NCI-H2171 (cell line): Measurements from ENCODE around the gene RNF135.
"Not testable (repeated sequence)": the region's sequence is repeated elsewhere in the genome, so short reads cannot be mapped to it uniquely, and the experiment has no call there.

Experiments used
- DNase-seq: peaks from one replicate; lab custom pipeline; 2025; lab: John Stamatoyannopoulos, UW

The RNF135 gene

DNA sequence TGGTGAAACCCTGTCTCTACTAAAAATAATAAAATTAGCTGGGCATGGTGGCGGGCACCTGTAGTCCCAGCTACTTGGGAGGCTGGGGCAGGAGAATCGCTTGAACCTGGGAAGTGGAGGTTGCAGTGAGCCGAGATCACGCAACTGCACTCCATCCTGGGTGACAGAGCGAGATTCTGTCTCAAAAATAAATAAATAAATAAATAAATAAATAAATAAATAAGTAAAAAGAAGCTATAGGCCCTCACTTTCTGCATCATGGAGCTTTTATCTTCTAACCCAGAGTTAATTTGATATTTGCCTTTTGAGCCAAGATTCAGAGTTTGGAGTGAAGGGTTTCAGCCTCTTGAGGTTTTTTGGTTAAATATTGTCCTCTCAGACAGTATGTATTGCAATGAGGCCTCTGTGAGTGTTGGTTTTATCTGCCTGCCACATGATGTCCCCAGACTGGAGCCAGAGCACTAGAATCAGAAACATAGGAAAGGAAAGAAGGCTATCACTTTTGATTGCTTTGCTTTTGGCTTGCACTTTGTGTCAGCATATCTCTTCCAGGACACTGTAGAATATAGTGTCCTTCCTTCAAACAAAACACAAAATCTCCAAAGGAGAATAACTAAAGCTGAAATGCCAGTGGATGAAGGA lies 32.5 kb downstream of the RNF135 start:
- no peak for DNase-seq

DNA sequence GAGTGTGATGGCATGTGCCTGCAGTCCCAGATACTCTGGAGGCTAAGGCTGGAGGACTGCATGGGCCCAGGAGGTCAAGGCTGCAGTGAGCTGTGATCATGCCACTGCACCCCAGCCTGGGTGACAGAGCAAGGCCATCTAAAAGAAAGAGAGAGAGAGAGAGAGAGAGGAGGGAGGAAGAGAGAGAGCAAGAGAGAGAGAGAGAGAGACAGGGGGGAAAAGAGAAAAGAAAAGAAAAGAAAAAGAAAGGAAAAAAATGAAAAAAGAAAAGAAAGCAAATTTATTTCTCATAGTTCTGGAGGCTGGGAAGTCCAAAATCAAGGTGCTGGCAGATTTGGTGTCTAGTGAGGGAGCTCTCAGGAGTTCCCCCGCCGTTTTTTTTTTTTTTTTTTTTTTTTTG lies 33.3 kb downstream of the RNF135 start:
- no peak for DNase-seq

DNA sequence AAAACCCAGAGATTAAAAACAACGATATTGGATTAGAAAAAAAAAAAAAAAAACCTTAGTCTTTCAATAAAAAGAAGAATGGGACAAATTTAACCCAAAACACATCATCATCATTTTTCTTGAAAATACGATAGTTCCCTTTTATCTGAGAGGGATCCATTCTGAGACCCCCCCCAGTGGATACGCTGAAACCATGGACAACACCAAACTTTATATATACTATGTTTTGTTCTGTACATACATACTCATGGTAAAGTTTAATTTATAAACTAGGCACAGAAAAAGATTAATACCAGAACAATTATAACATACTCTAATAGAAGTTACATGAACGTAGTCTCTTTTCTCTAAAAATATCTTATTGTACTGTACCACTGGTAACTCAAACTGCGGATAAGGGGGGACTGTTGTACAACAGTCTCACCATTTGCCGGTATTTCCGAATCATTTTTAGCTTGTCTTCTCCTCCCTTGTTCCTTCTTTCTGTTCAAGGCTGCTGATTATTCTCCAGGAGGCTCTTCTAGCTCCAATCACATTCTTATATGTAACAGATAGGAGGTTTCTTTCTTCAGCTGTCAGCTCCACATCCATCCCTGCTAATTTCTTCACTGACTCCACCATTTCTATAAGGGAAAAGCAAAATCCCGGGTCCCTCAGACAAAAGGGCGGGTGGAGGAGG lies 37.0 kb downstream of the RNF135 start:
- DNase-seq, result no peak

DNA sequence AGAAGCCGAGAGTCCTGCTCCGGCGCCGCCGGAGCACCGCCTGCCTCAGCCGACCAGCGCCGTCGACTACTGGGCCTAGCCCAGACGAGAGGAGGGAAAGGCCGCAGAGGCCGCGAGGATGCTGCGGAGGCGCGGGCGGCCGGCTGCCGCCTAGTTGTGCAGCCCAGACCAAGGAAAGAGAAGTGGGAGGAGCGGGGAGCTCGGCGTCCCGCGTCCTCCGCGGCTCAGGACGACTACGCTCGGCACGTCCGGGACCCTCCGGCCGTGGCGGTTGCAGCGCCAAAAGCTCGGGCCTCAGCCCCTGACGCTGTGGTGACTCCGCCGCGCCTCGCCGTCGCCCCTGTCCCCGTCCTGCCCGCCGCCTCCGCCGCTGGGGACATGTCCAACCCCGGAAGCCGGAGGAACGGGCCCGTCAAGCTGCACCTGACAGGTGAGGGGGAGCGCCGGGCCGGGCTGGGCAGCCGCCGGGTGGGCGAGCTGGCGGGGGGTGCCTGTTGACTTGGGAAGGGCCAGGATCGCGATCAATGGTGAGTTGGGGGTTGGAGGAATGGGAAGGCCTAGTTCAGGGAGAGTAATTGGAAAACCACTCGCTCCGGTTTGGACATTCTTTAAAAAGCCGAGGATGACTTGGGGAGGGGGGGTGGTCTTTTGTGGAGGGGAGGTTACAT lies 37.7 kb downstream of the RNF135 start:
- no peak for DNase-seq

DNA sequence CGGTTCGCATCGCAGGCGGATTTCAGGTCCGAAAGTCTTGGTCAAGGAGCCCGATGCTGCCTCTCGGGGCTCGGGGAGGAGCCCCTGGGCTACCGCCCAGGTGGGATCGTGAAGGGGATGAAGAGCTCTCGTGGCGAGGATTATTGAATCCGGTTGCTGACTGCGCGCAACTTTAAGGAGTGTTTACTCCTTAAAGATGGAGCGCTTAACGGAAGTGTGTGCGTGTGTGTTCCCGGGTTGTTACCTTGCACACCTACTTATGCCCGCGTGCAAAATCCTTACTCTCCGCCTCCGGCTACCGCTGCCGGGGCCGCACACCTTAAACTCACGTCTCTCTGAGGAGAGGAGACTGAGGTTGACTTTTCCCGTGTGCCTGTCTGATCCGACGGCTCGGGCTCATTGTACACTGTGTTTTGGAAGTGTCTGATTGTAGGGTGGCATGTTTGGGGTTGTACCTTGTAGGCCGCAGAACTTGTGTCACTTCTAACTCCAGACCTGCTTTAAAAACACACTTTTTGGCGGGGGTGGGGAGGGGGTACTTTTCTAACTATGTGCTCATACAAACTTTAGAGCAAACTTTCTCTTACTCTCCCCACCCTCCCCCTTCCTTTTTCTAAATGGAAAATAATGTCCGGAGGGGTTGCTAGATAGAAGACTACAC lies 38.3 kb downstream of the RNF135 start:
- not testable (repeated sequence) for DNase-seq

DNA sequence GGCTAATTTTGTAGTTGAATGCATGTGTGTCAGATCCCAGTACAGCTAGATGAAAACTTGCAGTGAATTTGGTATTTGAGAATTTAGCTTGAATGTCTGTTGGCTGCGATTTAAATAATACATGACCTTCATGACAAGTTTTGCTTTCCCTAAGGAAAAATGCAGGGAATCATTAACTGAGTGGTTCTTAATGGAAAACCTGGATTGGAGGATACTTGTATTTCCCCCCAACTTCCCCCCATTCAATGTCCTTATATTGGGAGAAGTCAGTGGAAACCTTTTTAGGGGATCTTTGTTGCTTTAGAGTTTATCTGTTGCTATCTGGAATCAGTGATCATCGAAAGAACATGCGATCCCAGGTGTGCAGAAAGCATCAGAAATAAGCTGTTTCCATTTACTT lies 39.2 kb downstream of the RNF135 start:
- DNase-seq, result not testable (repeated sequence)

DNA sequence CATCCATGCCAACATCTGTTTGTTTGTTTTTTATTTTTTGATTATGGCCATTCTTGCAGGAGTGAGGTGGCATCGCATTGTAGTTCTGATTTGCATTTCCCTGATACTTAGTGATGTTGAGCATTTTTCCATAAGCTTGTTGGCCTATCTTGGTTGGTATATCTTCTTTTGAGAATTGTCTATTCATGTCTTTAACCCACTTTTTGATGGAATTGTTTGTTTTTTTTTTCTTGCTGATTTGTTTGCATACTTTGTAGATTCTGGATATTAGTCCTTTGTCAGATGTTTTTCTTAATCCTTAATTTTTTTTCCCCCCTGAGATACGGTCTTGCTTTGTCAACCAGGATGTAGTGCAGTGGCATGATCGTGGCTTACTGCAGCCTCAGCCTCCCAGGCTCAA lies 43.0 kb downstream of the RNF135 start:
- DNase-seq, result no peak

DNA sequence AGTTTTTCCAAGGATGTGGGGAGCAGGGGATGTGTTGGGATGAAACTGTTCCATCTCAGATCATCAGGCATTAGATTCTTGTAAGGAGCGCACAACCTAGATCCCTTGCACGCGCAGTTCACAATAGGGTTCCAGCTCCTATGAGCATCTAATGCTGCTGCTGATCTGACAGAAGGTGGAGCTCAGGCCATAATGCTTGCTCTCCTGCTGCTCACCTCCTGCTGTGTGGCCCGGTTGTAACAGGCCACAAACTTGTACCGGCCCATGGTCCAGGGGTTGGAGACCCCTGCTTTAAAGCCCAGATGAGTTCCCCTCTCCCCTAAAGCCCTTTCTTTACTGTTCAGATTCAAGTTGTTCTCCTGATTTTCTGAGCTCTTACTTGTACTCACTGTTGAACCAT lies 44.8 kb downstream of the RNF135 start:
- no peak for DNase-seq

DNA sequence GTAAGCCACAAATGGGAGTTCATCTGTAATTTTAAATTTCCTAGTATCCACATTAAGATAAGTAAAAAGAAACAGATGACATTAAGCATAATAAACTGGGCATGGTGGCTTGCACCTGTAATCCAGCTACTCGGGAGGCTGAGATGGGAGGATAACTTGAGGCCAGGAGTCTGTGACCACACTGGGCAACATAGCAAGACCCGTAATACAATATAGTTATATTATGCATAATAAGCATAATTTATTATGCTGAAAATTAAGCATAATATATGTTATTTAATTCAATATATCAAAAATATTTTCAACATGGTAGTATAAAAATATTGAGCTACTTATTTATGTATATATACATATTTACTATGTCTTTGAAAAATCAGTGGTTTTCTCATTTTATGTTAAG lies 48.2 kb downstream of the RNF135 start:
- DNase-seq, result no peak

DNA sequence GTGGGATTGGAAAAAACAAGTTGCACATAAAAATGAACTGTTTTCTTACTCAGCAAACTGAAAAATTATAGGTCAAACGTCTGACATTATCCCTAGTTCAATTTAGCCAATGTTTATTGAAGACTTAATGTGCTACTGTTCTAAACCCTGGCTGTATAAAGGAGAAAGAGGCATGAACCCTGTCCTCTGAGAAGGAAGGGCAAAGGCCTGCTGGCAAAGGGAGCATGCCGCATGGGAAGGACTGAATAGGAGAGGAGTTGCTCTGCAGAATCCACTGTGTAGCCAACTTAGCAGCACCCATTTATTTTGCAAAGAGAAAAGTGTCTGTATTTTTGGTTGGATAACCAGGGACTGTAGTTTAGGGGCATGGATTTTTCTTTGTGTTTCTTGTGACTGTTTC lies 52.3 kb downstream of the RNF135 start:
- DNase-seq, result not testable (repeated sequence)

DNA sequence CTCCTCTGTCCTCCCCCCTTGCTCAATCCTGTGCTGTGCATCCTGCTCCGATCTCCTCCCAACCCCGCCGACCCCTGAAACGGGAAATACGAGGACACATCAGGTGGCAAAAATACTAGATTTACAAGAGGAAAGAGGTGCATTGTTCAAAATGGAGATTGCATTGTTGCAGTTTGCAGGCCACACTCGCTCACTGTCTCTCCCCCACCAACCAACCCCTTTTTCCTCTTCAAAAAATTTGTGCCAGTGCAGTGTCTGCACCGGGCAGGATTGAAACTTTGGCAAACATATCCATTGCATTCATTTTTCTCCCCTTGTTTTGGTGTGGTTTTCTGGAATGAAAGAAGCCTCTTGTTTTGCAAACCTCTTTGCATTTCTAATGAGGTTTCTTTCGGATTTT lies 61.0 kb downstream of the RNF135 start:
- no peak for DNase-seq

DNA sequence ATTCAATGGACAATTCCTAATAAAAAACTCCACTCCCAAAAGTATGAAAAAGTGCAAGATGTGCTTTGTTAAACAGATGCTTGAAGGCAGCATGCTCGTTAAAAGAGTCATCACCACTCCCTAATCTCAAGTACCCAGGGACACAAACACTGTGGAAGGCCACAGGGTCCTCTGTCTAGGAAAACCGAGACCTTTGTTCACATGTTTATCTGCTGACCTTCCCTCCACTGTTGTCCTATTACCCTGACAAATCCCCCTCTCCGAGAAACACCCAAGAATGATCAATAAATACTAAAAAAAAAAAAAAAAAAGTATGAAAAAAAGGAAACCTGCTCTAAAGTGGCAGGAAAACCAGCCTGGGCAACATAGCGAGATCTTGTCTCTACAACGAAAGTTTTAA lies 64.8 kb downstream of the RNF135 start:
- not testable (repeated sequence) for DNase-seq

DNA sequence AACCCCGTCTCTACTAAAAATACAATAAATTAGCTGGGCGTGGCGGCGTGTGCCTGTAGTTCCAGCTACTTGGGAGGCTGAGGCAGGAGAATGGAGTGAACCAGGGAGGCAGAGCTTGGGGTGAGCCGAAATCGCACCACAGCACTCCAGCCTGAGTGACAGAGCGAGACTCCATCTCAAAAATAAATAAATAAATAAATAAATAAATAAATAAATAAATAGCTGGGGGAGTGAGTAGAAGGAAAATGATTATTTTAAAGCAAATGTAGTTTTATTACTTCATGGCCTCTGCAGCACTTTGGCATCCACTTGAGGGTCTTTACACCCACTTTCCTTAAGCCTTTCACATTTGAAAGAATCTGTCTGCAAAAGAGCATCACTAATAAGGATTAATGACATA lies 70.0 kb downstream of the RNF135 start:
- not testable (repeated sequence) for DNase-seq

DNA sequence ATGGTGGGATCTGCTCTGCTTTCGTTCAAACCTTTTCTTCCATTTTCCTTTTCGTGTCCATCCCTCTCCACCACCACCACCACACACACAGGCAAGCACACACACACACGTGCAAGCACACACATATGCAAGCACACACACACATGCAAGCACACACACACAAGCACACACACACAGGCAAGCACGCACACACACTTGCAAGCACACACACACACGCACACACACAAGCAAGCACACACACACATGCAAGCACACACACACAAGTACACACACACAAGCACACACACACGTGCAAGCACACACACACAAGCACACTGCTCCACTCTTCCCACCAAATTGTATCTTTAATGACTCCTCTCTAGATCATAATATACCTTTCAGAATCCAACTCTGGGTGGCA lies 71.5 kb downstream of the RNF135 start:
- DNase-seq, result not testable (repeated sequence)

DNA sequence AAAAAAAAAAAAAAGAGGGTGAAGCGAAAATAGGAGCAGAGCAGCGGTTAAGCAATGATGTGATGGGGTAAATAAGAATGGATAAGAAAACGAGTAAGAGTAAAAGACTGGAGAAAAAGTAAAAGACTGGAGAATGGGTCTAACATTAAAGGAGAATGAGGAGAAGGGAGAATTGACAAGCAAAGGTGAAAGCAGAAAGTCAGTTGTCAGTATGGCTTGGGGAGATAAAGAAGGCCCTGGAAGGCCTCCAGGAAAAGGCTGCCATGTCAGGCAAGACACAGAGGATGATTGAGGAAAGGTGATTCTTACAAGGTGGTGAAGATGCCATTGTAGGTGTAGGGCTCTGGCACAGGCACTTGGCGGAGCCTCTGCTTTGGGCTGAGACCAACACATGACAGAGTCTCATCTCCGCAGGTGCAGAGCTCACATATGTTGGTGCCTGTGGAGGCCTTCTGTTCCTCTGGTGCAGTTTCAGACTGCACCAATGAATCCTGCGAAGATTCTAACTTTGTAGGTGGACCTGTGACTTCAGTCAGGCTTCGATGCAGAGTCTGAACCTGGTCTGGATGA lies 76.1 kb downstream of the RNF135 start:
- DNase-seq, result not testable (repeated sequence)

DNA sequence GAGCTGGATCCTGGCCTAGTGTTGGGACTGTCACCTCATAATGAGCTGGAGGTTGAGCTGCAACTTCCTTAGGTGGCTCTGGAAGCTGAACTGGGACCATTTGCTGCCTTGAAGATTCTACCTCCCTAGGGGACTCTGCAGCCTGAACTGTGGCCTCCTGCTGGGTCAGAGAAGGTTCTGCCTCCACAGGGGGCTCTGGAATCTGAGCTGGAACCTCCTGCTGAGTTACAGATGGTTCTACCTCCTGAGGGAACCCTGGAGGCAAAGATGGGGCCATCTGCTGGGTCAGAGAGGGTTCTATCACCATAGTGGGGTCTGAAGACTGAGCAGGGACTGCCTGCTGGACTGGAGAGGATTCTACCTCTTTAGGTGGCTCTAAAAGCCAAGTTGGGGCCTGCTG lies 77.3 kb downstream of the RNF135 start:
- no peak for DNase-seq

DNA sequence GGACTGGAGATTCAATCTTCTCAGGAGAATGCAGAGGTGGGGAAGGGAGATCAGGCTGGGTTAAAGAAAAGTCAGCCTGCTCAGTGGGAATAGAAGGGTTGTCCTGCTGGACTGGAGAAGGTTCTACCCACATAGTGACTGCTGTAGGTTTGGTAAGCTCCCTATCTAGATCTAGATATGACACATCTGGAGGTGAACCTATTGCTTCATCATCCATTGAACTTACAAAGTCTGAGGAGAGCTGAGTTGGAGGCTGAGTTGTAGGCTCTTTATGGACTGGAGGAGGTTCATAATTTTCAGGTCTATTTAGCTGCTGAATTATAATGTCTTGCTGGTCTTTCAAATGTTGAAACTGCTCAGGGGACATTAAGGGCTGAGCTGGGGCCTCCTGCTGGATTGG lies 77.9 kb downstream of the RNF135 start:
- no peak for DNase-seq
